ENCODE data around the gene TBX19. TPM values are rescaled to one million over a fixed set of nuclear protein-coding genes. Genes with fewer than 3 reads are reported as not detected.
A peak's percentile ranks its signal among the peaks of the same experiment; 100 is the strongest.

TBX19 gene
- 0.78 TPM for total RNA-seq (ENCODE audit: unreplicated experiment)
- long read RNA-seq: 0 reads

DNA sequence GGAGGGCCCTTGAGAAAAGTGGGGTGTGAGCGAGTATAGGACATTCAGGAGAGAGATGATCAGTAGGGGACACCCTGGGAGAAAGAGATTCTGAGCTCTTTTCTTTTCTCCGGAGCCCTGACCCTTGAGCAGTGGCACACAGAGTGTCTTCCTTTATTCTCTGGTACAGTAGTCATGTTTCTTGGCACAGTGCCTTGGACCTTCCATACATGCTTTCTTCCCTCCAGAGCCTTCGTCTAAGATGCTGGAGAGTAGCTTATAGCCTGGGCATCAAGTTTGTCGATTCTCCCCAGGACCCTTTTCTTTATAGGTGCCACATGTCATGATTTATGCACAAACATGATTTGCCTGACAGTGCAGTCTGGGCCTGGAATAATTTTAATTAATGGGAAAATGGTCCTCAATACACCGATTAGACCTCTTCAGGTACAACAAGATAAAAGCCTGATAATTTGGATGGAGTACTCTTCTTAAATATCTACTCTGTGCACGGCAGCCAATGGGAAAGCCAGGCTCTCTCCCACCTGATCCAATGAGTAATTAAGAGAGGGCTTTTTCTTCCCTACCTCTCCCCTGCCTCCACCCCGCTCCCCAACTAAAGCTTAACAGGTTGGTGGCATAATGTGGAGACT lies at the start of gene TBX19:
Gene TBX19, plus strand, starts transcription at position 582 of the 632 bp plus-strand sequence. CDS start 214 bp downstream, outside the sequence.
- TF ChIP-seq, protein P1, sequence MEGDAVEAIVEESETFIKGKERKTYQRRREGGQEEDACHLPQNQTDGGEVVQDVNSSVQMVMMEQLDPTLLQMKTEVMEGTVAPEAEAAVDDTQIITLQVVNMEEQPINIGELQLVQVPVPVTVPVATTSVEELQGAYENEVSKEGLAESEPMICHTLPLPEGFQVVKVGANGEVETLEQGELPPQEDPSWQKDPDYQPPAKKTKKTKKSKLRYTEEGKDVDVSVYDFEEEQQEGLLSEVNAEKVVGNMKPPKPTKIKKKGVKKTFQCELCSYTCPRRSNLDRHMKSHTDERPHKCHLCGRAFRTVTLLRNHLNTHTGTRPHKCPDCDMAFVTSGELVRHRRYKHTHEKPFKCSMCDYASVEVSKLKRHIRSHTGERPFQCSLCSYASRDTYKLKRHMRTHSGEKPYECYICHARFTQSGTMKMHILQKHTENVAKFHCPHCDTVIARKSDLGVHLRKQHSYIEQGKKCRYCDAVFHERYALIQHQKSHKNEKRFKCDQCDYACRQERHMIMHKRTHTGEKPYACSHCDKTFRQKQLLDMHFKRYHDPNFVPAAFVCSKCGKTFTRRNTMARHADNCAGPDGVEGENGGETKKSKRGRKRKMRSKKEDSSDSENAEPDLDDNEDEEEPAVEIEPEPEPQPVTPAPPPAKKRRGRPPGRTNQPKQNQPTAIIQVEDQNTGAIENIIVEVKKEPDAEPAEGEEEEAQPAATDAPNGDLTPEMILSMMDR (IDR thresholded peaks at IDR 0.05; ENCODE audit: partially characterized antibody, unreplicated experiment): no peak

DNA sequence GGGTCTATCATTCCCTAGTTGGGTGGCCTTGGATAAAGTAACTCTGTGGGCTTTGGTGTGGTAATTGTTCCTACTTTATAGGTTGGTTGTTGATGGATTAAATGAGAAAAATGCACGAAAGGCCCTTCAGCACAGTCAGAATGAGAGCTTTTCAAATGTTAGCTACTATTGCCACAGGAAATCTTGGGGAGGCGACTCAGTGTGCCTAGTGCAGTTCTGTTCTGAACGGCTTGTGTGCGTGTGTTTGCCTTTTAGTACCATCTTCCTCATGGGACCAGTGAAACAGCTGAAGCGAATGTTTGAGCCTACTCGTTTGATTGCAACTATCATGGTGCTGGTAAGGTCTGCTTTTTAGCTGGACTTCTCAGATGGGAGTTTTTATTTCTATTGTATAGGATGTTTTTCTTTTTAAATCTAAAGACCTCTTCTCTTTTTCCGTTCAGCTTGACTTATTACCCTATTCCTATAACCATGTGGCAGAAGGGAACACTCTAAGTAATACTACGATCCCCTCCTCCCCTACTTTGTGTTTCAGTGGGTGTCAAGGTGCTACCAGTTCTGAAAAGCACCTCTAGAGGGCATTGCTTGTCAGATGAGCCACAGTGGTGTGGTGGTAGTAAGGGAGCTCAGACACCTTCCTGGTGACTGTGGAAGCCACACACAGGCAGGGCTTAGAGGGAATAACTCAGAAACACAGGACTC lies 45.7 kb upstream of the TBX19 start:
- H3K4me3 Mint-ChIP-seq (ENCODE audit: unreplicated experiment): no peak overlapping the region
- H3K36me3 Mint-ChIP-seq (ENCODE audit: unreplicated experiment): no peaks in the 10 kb centered on the region
- H3K9me3 Mint-ChIP-seq (ENCODE audit: unreplicated experiment): no peaks in the 10 kb centered on the region
- H3K4me1 Mint-ChIP-seq (ENCODE audit: low read depth, unreplicated experiment): no peaks in the 10 kb centered on the region
- TF ChIP-seq, protein P1 (IDR thresholded peaks at IDR 0.05; ENCODE audit: partially characterized antibody, unreplicated experiment): peak; percentile 46
- no peak overlapping the region for H3K27ac Mint-ChIP-seq (ENCODE audit: unreplicated experiment)
- peaks cover 3% of the 10 kb centered on the region for H3K27me3 Mint-ChIP-seq (ENCODE audit: unreplicated experiment)
- peak; percentile 27 for DNase-seq

More for the DNA sequence above, at the start of gene TBX19:
- no peaks in the 10 kb centered on the region for H3K9me3 Mint-ChIP-seq (ENCODE audit: unreplicated experiment)
- no peak within 1 kb of the TSS for H3K27ac Mint-ChIP-seq (ENCODE audit: unreplicated experiment)
- H3K4me3 Mint-ChIP-seq (ENCODE audit: unreplicated experiment): no peak within 1 kb of the TSS
- no peak for DNase-seq
- H3K36me3 Mint-ChIP-seq (ENCODE audit: unreplicated experiment): peaks cover 12% of the 10 kb centered on the region
- no peaks in the 10 kb centered on the region for H3K27me3 Mint-ChIP-seq (ENCODE audit: unreplicated experiment)
- H3K4me1 Mint-ChIP-seq (ENCODE audit: low read depth, unreplicated experiment): peaks cover 4% of the 10 kb centered on the region

DNA sequence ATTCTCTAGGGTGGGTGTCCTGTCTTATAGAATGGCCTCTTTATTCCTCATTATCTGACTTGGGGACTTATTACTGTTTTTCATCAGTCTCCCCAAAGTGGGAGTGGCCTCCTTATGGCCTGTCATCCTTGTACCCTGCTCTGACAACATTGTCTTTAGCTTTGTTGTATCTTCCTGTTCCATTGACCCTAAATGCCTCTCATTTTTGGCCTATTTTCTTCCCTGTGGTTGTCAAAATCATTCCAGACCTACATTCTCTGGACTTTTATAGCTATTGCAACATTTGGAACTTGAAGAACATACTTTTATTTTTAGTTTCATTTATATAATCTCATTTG lies 45.2 kb upstream of the TBX19 start:
- no peak for DNase-seq
- Mint-ChIP-seq H3K27ac (ENCODE audit: unreplicated experiment) (no peak overlapping the region), H3K9me3 (ENCODE audit: unreplicated experiment) (no peaks in the 10 kb centered on the region), H3K36me3 (ENCODE audit: unreplicated experiment) (peaks cover 3% of the 10 kb centered on the region), H3K4me3 (ENCODE audit: unreplicated experiment) (no peak overlapping the region), H3K27me3 (ENCODE audit: unreplicated experiment) (peaks cover 3% of the 10 kb centered on the region), H3K4me1 (ENCODE audit: low read depth, unreplicated experiment) (no peaks in the 10 kb centered on the region)
- TF ChIP-seq, protein P1 (IDR thresholded peaks at IDR 0.05; ENCODE audit: partially characterized antibody, unreplicated experiment): peak; percentile 11

DNA sequence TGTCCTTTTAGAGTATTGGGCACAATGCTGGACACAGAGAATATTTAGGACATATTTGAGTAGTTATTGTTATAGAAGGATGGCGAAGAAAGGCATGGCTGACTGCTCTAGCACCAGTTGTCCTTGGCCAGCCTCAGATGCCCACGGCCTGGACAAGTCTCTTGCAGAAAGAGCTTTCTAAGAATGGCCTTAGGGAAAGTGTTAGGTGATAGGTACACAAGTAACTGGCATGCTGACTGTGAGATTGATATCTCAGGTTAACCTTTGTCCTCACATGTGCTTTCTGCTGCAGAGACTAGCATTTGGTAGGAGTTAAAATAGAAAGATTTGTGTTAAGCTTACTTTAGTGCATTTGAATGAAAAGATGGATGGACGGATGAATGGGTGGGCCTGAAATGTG lies 44.7 kb upstream of the TBX19 start:
- DNase-seq: no peak
- Mint-ChIP-seq H3K36me3 (ENCODE audit: unreplicated experiment) (peaks cover 3% of the 10 kb centered on the region), H3K4me1 (ENCODE audit: low read depth, unreplicated experiment) (no peaks in the 10 kb centered on the region), H3K9me3 (ENCODE audit: unreplicated experiment) (no peaks in the 10 kb centered on the region), H3K27me3 (ENCODE audit: unreplicated experiment) (peaks cover 3% of the 10 kb centered on the region), H3K27ac (ENCODE audit: unreplicated experiment) (no peak overlapping the region), H3K4me3 (ENCODE audit: unreplicated experiment) (no peak overlapping the region)
- TF ChIP-seq, protein P1 (IDR thresholded peaks at IDR 0.05; ENCODE audit: partially characterized antibody, unreplicated experiment): no peak
